ENCODE data around the gene MFNG.

Gene MFNG

GRCh38 chr22:37481347-37481907 is 4.8 kb downstream of the MFNG start:
- Histone ChIP-seq H3K27ac (ENCODE audit: extremely low read depth, low read depth, low read length) (no peak overlapping the region), H3K4me1 (ENCODE audit: control insufficient read depth, insufficient read depth, low read length) (0 out of 2 replicates have a peak, but pooled peaks cover 4% of the 10 kb centered on the region), H3K9me3 (ENCODE audit: control insufficient read depth, insufficient read depth, low read depth, low read length) (no peaks in the 10 kb centered on the region), H3K36me3 (ENCODE audit: control insufficient read depth in 2 of 2, insufficient read depth in 1 of 2, low read length in 2 of 2) (no peaks in the 10 kb centered on the region), H3K4me3 (ENCODE audit: low read depth, low read length) (no peak overlapping the region)
- ChIA-PET CTCF (interaction anchor here (1.0 to 4.2 kb wide), 2 partner anchors 9 to 17 kb away, joined by 5 to 17 read pairs; no protein-coding TSS in a partner anchor), POLR2A (interaction anchor here (0.5 kb wide), 1 partner anchor 39 kb away, joined by 7 read pairs; no protein-coding TSS in a partner anchor)
- TF ChIP-seq ZSCAN23 (tag by site-specific recombination; IDR thresholded peaks at IDR 0.05) (no peak), ZNF571 (tag by site-specific recombination; IDR thresholded peaks at IDR 0.05) (no peak), ZNF274 (IDR thresholded peaks at IDR 0.05; ENCODE audit: low read length) (no peak), ZNF274 (tag by site-specific recombination; IDR thresholded peaks at IDR 0.05; ENCODE audit: borderline replicate concordance) (no peak), WT1 (tag by site-specific recombination; IDR thresholded peaks at IDR 0.05) (no peak), ZNF140 (tag by site-specific recombination; IDR thresholded peaks at IDR 0.05) (no peak), ZNF335 (tag by site-specific recombination; conservative IDR thresholded peaks at IDR 0.05) (no peak), ZNF692 (tag by site-specific recombination; IDR thresholded peaks at IDR 0.05) (no peak), TSHZ1 (tag by site-specific recombination; IDR thresholded peaks at IDR 0.05; ENCODE audit: borderline replicate concordance) (no peak), ZBTB21 (tag by site-specific recombination; IDR thresholded peaks at IDR 0.05) (no peak), PRDM1 (tag by site-specific recombination; IDR thresholded peaks at IDR 0.05) (no peak), ZNF311 (tag by site-specific recombination; IDR thresholded peaks at IDR 0.05; ENCODE audit: borderline replicate concordance) (no peak), ZNF548 (tag by site-specific recombination; IDR thresholded peaks at IDR 0.05) (no peak), GFI1B (tag by site-specific recombination; IDR thresholded peaks at IDR 0.05) (no peak), MYNN (tag by site-specific recombination; IDR thresholded peaks at IDR 0.05; ENCODE audit: borderline replicate concordance) (no peak), ZNF184 (tag by site-specific recombination; IDR thresholded peaks at IDR 0.05) (no peak), ZIC2 (tag by site-specific recombination; IDR thresholded peaks at IDR 0.05) (no peak), ZNF133 (tag by site-specific recombination; IDR thresholded peaks at IDR 0.05) (no peak), KLF1 (tag by site-specific recombination; IDR thresholded peaks at IDR 0.05) (no peak)
- TF ChIP-seq, protein P1, sequence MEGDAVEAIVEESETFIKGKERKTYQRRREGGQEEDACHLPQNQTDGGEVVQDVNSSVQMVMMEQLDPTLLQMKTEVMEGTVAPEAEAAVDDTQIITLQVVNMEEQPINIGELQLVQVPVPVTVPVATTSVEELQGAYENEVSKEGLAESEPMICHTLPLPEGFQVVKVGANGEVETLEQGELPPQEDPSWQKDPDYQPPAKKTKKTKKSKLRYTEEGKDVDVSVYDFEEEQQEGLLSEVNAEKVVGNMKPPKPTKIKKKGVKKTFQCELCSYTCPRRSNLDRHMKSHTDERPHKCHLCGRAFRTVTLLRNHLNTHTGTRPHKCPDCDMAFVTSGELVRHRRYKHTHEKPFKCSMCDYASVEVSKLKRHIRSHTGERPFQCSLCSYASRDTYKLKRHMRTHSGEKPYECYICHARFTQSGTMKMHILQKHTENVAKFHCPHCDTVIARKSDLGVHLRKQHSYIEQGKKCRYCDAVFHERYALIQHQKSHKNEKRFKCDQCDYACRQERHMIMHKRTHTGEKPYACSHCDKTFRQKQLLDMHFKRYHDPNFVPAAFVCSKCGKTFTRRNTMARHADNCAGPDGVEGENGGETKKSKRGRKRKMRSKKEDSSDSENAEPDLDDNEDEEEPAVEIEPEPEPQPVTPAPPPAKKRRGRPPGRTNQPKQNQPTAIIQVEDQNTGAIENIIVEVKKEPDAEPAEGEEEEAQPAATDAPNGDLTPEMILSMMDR (tag by site-specific recombination; IDR thresholded peaks at IDR 0.05) = no peak
